HG03378 (cell line): ENCODE data around the gene FSTL4.

Source experiments
- ATAC-seq: cut with Tn5 transposase; IDR thresholded peaks from one replicate; pipeline ENCODE4 v1.9.1; 2021; ENCODE audit warnings: mild to moderate bottlenecking, moderate library complexity; ENCODE audit not compliant: unreplicated experiment

Gene FSTL4

DNA sequence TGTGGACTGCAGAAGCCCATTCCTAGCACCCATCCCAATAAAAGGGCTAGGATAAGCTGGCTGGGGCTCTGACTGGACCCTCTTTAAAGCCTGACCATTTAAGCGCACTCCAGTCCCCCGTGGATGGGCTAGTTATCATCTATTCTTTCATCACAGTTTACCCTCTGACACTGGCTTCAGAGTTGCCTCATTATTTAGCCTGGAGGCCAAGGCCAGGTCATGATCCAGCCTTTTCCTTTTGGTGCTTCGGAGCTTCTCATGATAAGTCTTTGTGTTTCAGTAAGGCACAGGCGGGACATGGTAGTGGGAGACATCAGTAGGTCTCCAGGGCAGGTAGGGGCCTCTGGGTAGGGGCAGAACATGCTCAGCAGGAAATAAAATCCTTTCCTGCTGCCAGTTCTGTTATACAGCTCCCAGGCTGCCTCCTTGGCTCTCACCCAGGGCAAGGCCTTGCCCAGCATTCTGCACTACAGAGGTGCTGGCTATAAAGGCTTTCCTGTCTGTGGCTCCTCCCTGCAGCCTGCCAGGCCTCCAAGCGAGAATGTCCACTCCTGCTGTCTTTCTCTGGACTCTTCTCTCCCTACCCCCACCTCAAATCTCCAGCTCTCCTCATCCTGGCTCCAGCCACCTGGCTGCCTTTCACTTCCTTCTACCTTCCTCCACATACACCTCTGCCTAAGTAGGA, 128.8 kb downstream of the FSTL4 start:
- ATAC-seq = no peak

GRCh38 chr5:133482028-133482427, 130.3 kb downstream of the FSTL4 start:
- ATAC-seq = no peak

GRCh38 chr5:133480866-133481265, 131.5 kb downstream of the FSTL4 start:
- ATAC-seq = no peak

GRCh38 chr5:133480366-133480765, 132.0 kb downstream of the FSTL4 start:
- ATAC-seq = no peak

- ATAC-seq = no peak
Measured at GRCh38 chr5:133478199-133478985, 133.9 kb downstream of the FSTL4 start.

- ATAC-seq = no peak
Measured at GRCh38 chr5:133475986-133476385, 136.4 kb downstream of the FSTL4 start.

DNA sequence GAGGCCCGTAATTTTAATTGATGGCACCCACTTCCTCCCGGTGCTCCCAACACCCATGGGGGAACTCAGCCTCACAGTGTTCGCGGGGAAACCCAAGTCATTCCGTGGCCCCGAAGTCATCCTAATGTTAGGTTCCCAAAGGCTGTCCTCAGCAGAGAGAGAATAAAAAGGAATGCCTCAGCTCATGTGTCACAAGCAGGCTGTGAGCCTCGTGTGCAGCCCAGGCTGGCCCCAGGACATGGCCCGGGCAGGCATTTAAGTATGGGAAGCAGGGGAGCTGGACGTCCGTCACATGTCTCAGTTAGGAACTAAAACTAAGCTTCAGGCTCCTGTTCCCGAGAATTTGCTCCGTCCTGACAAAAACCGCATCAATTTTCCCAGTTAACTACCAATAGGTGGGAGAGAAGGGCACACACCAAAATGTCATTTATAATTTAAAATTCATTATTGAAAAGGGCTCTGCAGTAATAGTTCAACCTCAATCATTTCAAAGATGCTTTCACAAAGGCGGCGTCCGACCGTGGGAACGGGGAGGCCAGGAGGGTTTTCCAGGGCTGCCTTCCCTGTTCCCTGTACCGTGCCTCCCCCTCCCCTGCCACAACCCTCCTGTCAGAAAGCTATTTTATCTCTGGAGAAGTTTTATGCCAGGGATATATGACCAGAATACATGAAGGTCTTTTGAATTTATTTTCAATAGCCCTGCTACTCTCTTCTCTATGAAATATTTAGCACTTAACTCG, 137.3 kb downstream of the FSTL4 start:
- ATAC-seq = no peak

DNA sequence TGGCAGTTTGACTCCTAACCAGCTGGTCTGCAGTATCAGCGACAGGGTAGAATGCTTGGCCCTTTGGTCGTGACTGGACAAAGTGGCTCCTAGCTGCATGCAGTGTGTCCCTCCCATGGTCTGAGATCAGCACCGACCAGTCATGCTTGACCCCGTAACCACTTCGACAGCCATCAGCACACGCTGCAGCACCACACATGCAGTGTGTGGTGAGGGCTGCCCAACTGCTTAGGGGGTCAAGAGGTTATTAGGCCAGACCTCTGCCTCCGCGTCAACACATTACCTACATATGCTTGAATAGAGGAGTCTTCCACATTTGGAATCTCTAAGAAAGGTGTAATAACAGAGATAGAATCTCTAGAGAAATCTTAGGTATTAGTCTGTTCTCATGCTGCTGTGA, 139.1 kb downstream of the FSTL4 start:
- ATAC-seq = no peak

GRCh38 chr5:133472829-133473228, 139.5 kb downstream of the FSTL4 start:
- no peak for ATAC-seq

DNA sequence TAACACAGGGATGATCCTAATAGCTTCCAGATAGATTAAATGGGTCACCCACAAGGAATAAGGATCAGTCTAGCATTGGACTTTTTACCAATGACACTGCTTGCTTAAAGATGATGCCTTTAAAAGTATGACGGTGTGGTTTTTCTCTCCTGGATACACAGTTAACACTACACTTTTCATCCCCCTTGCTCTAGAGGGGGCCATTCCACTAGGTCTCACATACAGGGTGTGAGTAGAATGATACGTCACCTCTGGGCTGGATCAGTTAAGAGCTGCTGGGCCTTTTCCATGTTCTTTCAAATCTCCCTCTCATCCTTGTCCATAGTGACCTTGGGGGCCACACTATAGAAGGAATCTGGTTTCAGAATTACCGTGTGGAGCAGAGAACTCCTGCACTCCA, 140.6 kb downstream of the FSTL4 start:
- no peak for ATAC-seq

GRCh38 chr5:133470841-133471240, 141.5 kb downstream of the FSTL4 start:
- no peak for ATAC-seq

GRCh38 chr5:133469846-133470245, 142.5 kb downstream of the FSTL4 start:
- no peak for ATAC-seq

- ATAC-seq = no peak
Measured at GRCh38 chr5:133469252-133469651, 143.1 kb downstream of the FSTL4 start.

DNA sequence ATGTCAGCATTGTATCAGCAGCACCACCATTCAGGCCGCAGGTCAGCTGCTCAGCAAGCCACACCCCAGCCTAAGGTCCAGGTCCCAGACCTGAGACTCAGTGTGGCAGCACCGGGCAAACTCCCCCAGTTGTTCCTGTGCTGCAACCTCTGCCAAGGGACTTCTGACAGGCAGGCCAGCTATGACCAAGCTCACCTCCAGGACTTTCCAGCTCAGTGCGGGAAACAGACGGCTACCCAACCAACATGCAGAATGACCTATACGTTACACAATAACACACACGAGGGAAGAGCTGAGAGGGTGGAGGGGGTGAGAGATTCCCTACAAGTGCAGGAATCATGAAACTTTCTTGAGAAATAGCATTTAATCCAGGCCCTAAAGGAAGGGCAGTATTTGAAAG, 143.7 kb downstream of the FSTL4 start:
- ATAC-seq = no peak

GRCh38 chr5:133467826-133468463, 144.4 kb downstream of the FSTL4 start:
- ATAC-seq = no peak

DNA sequence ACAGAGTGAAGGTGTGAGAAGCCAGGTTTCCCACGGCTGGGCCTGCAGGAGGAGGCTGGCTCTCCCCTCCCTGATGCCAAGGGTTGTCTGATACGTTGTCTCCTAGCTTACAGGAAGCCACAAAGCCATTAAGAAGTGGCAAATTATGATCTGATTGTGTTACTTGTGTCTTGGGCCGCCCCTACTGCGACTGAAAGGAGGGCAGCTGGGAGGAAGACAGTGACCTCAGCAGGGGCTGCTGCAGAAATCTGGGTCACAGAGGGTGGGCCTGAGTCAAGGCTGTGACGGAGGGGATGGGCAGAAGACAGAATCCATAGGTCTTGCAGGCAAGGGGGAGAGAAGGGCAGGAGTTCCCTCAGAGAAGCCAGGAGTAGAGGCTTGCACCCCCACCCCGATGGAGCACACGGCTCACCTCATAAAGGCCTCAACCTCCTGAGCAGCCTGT, 145.0 kb downstream of the FSTL4 start:
- no peak for ATAC-seq

- no peak for ATAC-seq
Measured at GRCh38 chr5:133466556-133467334, 145.6 kb downstream of the FSTL4 start.

DNA sequence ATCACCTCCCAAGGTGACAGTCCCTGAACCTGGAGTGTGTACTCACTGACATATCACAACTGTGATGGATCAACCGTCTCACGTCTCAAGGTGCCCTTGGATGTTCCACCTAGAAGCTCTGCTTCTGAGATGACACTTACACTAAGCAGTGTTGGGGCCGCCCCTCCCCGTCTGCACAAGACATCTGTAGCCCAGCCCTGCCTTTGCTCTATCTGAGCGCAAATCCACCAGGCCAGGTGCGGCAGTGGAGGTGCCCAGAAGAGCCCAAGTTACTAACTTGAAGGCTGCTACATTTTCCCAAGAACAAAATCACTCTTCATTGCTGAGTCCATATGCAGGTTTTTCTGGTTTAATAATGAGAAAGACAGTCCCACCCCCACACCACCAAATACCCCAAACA, 148.3 kb downstream of the FSTL4 start:
- no peak for ATAC-seq

GRCh38 chr5:133461796-133462516, 150.4 kb downstream of the FSTL4 start:
- ATAC-seq = no peak
